ENCODE results near the gene ATP6V1G1.

Gene ATP6V1G1

DNA sequence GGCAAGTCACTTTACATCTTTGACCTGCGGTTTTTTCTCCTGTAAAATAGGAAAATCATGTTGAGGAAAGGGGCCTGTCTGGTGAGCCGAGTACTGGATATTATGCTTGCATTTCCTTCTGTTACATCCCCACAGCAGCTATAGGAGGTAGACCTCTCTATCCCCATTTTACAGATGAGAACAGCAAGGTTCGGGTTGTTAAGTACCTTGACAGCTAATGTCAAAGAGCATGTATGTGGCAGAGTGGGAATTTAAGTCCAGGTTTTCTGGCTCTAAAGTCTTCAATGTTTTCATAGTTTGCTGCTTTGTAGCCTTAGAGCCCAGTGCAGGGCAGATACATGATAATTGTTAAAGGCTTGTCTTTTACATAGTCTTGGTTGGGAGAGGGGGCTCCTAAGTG lies 26.4 kb downstream of the ATP6V1G1 start:
- peak overlapping the region; percentile 91 for H3K4me3 Mint-ChIP-seq
- H3K4me1 Mint-ChIP-seq (ENCODE audit: low read depth): peaks cover 61% of the 10 kb centered on the region
- H3K27me3 Mint-ChIP-seq: no peaks in the 10 kb centered on the region
- peaks cover 3% of the 10 kb centered on the region for H3K36me3 Mint-ChIP-seq
- peak overlapping the region; percentile 92 for H3K27ac Mint-ChIP-seq
- H3K9me3 Mint-ChIP-seq (ENCODE audit: low read depth): no peaks in the 10 kb centered on the region

DNA sequence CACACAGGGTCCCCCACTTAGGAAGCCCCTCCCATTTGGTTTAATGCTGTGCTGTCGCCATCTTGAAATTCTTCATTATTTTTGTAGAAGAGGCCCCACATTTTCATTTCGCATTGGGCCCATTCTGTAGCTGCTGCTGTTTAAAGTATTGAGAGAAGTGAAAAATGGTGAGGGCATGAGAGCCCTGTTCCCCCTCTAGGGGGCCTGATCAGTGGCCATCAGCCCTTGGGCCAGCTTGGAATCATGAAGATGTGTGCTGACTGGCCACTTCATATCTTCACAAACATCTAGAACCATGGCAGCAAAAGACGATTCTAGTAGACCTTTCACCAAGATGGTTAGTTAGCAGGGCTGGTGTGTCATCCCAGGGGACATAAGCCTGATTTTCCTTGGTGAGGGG lies 26.8 kb downstream of the ATP6V1G1 start:
- Mint-ChIP-seq H3K4me3 (no peak overlapping the region), H3K9me3 (ENCODE audit: low read depth) (no peaks in the 10 kb centered on the region)

DNA sequence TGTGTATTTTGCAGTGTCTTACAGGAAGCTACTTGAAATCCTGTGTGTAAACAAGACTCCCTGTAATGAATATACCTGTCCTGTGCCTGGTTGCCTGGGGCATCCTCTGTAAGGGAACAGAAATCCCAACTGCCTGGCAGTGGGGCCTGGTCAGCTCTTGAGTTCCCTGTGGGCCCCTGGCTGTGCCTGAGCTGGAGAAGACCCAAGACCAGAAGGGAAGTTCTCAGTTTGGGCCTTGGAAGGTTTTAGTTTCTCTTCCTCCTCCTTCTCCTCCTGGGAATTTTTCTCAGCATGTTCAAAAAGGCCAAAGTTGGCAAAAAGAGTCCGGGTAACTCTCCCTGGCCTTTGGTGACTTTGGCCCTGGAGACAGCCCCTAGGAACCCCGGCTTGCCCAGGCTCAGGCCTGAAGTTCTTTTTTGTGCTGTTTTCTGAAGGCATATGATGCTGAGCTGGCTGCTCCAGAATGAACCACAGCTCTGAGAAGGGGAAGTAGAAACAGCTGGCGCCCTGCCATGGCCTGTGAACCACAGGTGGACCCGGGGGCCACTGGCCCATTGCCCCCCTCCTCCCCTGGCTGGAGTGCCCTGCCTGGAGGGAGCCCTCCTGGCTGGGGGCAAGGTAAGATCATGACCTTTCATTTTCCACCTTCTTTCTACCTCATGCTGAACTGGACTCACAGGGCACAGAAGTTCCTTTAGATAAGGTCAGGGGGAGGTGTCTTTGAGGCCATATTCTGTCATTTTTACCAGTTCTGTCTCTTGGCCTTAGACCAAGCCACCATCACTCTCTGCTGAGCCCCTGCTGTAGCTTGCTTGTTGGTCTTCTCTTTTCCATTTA lies 29.3 kb downstream of the ATP6V1G1 start:
- Mint-ChIP-seq H3K9me3 (ENCODE audit: low read depth) (no peaks in the 10 kb centered on the region), H3K4me1 (ENCODE audit: low read depth) (peaks cover 60% of the 10 kb centered on the region), H3K27me3 (no peaks in the 10 kb centered on the region), H3K4me3 (peak overlapping the region; percentile 30), H3K36me3 (peaks cover 13% of the 10 kb centered on the region), H3K27ac (peak overlapping the region; percentile 73)

More for the DNA sequence above, 26.8 kb downstream of the ATP6V1G1 start:
- Mint-ChIP-seq H3K27me3 (no peaks in the 10 kb centered on the region), H3K4me1 (ENCODE audit: low read depth) (peaks cover 64% of the 10 kb centered on the region), H3K36me3 (peaks cover 3% of the 10 kb centered on the region), H3K27ac (no peak overlapping the region)

DNA sequence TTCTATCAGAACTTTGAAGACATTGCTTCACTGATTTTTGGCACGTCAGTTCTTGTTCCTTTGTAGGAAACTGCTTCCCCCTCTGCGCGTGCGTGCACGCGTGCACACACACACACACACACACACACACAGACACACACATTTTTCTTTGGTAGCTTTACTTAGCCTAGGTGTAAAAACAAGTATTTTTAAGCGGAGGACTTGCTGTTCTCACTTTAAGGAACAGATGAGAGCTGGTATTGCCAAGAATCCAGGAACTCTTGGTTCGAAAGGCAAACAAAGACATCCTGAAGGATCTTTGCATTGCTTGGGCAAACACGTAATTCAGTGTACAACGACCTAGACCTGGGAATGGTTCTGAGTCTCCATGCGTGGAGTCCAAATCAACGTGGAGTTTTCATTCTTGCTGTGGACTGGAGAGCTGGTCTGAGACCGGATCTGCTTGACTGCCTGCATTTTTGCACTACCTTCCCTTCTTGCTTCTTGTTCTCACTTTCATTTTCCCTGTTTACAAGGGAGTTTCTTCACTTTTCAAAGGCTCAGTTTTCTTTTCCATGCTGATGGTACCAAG lies 31.7 kb downstream of the ATP6V1G1 start:
- Mint-ChIP-seq H3K9me3 (ENCODE audit: low read depth) (no peaks in the 10 kb centered on the region), H3K36me3 (peaks cover 16% of the 10 kb centered on the region), H3K27ac (peak overlapping the region; percentile 84), H3K4me3 (peak overlapping the region; percentile 79), H3K27me3 (no peaks in the 10 kb centered on the region), H3K4me1 (ENCODE audit: low read depth) (peaks cover 36% of the 10 kb centered on the region)

- Mint-ChIP-seq H3K27ac (no peak overlapping the region), H3K36me3 (peaks cover 19% of the 10 kb centered on the region), H3K27me3 (no peaks in the 10 kb centered on the region), H3K4me1 (ENCODE audit: low read depth) (peaks cover 26% of the 10 kb centered on the region), H3K4me3 (no peak overlapping the region), H3K9me3 (ENCODE audit: low read depth) (no peaks in the 10 kb centered on the region)
Measured at GRCh38 chr9:114621561-114621960, 34.0 kb downstream of the ATP6V1G1 start.

GRCh38 chr9:114621975-114622609 lies 34.5 kb downstream of the ATP6V1G1 start:
- H3K27ac Mint-ChIP-seq: no peak overlapping the region
- peaks cover 22% of the 10 kb centered on the region for H3K4me1 Mint-ChIP-seq (ENCODE audit: low read depth)
- H3K9me3 Mint-ChIP-seq (ENCODE audit: low read depth): no peaks in the 10 kb centered on the region
- H3K4me3 Mint-ChIP-seq: no peak overlapping the region
- peaks cover 19% of the 10 kb centered on the region for H3K36me3 Mint-ChIP-seq
- H3K27me3 Mint-ChIP-seq: no peaks in the 10 kb centered on the region

DNA sequence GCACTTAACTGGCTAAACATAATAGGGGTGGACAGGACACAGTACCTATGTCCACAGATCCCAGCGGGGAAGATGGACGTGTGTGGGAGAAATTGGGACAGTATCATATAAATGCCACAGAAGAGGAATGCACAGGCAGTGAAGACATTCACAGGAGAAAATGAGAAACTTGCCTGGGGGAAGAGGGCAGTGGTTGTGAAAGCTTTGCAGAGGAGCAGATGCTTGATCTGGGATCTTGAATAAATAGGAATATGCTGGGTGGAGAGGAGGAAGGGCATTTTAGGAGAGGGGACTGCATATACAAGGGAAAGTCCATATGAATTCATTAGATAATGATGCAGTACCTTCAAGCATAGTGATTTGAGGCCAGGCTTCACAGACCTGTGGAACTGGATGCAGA lies 37.1 kb downstream of the ATP6V1G1 start:
- Mint-ChIP-seq H3K4me1 (ENCODE audit: low read depth) (peaks cover 7% of the 10 kb centered on the region), H3K27ac (no peak overlapping the region), H3K9me3 (ENCODE audit: low read depth) (no peaks in the 10 kb centered on the region), H3K36me3 (peaks cover 19% of the 10 kb centered on the region), H3K27me3 (no peaks in the 10 kb centered on the region), H3K4me3 (no peak overlapping the region)

DNA sequence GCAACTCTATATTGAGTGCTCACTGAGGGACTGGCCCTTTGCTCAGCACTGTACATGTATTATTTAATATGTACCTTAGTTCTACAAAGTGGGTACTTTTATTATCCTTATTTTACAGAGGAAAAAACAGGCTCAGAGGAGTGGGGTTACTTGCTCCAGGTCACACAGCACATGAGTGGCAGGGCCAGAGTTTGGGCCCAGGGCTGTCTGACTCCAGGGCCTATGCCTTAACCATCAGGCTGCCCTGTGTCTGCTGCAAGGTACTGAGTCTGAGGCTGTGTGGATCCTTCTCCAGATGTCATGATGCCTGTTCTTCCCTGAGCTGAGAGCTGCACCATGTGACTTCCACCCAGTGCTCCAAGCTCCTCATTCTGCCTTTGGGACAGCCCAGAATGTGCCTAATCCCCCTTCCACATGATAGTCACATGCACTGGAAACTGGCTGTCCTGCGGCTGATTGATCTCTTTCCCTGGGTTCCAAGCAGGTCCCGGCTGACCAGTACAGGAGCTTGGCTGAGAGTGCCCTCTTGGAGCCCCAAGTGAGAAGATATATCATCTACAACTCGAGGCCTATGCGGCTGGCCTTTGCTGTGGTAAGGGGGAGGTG lies 38.9 kb downstream of the ATP6V1G1 start:
- Mint-ChIP-seq H3K9me3 (ENCODE audit: low read depth) (no peaks in the 10 kb centered on the region), H3K27me3 (no peaks in the 10 kb centered on the region), H3K4me3 (no peak overlapping the region), H3K27ac (no peak overlapping the region), H3K4me1 (ENCODE audit: low read depth) (peaks cover 4% of the 10 kb centered on the region), H3K36me3 (peaks cover 18% of the 10 kb centered on the region)

DNA sequence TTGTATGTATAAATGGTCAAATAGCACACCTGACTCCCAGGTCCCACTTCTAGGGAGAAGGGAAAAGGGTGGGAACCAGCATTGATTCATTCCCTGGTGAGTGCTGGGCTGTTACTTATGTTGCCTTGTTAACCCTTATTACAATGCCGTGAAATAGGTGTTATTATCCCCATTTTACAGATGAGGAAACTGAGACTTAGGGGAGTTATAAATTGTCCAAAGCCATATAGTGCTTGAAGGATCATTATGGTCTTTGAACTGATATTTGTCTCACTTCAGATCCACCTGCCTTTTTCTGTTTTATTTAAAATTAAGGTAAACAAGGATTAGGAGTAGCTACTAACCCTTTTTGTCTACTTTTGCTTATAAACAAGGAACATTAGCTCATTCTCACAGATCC lies 40.0 kb downstream of the ATP6V1G1 start:
- no peaks in the 10 kb centered on the region for H3K4me1 Mint-ChIP-seq (ENCODE audit: low read depth)
- no peak overlapping the region for H3K4me3 Mint-ChIP-seq
- no peaks in the 10 kb centered on the region for H3K9me3 Mint-ChIP-seq (ENCODE audit: low read depth)
- H3K27me3 Mint-ChIP-seq: no peaks in the 10 kb centered on the region
- H3K36me3 Mint-ChIP-seq: peaks cover 12% of the 10 kb centered on the region
- H3K27ac Mint-ChIP-seq: no peak overlapping the region

- Mint-ChIP-seq H3K4me1 (ENCODE audit: low read depth) (no peaks in the 10 kb centered on the region), H3K4me3 (no peak overlapping the region)
Measured at GRCh38 chr9:114629563-114630090, 42.1 kb downstream of the ATP6V1G1 start.

GRCh38 chr9:114631166-114631565 lies 43.6 kb downstream of the ATP6V1G1 start:
- Mint-ChIP-seq H3K27ac (no peak overlapping the region), H3K9me3 (ENCODE audit: low read depth) (no peaks in the 10 kb centered on the region), H3K4me3 (no peak overlapping the region), H3K27me3 (no peaks in the 10 kb centered on the region), H3K4me1 (ENCODE audit: low read depth) (no peaks in the 10 kb centered on the region), H3K36me3 (peaks cover 8% of the 10 kb centered on the region)

More at GRCh38 chr9:114629563-114630090, 42.1 kb downstream of the ATP6V1G1 start:
- Mint-ChIP-seq H3K36me3 (peaks cover 10% of the 10 kb centered on the region), H3K9me3 (ENCODE audit: low read depth) (no peaks in the 10 kb centered on the region), H3K27ac (no peak overlapping the region), H3K27me3 (no peaks in the 10 kb centered on the region)

DNA sequence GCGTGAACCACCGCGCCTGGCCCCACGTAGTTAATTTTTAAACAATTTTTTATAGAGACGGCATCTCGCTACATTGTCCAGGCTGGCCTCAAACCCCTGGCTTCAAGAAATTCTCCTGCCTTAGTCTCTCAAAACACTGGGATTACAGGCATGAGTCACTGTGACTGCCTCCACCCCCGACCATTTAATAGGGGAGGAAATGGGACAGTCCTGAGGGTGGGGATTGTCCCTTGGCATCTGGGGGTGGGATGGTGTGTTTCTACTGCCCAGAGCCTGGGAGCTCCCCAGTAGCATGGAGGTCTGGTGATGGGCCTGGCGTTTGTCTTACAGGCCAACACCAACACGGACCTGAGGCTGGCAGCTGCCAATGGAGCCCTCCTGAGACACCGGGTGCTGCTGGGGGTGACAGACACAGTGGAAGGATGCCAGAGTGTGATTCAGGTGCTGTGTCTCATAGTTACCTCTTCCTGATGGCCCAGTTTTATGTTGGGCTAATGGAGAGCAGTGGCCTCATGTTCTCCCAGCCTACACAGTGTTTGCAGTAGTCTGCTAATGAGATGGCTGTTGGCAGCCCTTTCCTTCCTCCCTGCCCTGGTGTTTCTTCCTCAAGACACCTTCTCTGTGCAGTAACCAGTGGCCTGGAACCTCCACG lies 46.0 kb downstream of the ATP6V1G1 start:
- peaks cover 7% of the 10 kb centered on the region for H3K36me3 Mint-ChIP-seq
- H3K4me1 Mint-ChIP-seq (ENCODE audit: low read depth): no peaks in the 10 kb centered on the region
- H3K9me3 Mint-ChIP-seq (ENCODE audit: low read depth): no peaks in the 10 kb centered on the region
- H3K4me3 Mint-ChIP-seq: no peak overlapping the region
- H3K27ac Mint-ChIP-seq: no peak overlapping the region
- H3K27me3 Mint-ChIP-seq: no peaks in the 10 kb centered on the region

GRCh38 chr9:114634387-114634786 lies 46.8 kb downstream of the ATP6V1G1 start:
- Mint-ChIP-seq H3K36me3 (peaks cover 7% of the 10 kb centered on the region), H3K9me3 (ENCODE audit: low read depth) (no peaks in the 10 kb centered on the region), H3K27ac (no peak overlapping the region), H3K27me3 (no peaks in the 10 kb centered on the region), H3K4me1 (ENCODE audit: low read depth) (no peaks in the 10 kb centered on the region), H3K4me3 (no peak overlapping the region)

GRCh38 chr9:114638404-114638803 lies 50.8 kb downstream of the ATP6V1G1 start:
- no peak overlapping the region for H3K27ac Mint-ChIP-seq
- peaks cover 12% of the 10 kb centered on the region for H3K36me3 Mint-ChIP-seq
- peaks cover 5% of the 10 kb centered on the region for H3K4me1 Mint-ChIP-seq (ENCODE audit: low read depth)
- no peaks in the 10 kb centered on the region for H3K27me3 Mint-ChIP-seq
- H3K9me3 Mint-ChIP-seq (ENCODE audit: low read depth): no peaks in the 10 kb centered on the region
- H3K4me3 Mint-ChIP-seq: no peak overlapping the region
